ENCODE measurements around the gene TEX19.
"Not testable (repeated sequence)": the region's sequence is repeated elsewhere in the genome, so short reads cannot be mapped to it uniquely, and the experiment has no call there.

TEX19 gene

GRCh38 chr17:82374626-82375331 lies 15.7 kb downstream of the TEX19 start:
- DNase-seq (ENCODE audit: low read depth in 2 of 3, low spot score in 2 of 3) = no peak

- DNase-seq (ENCODE audit: low read depth in 2 of 3, low spot score in 2 of 3) = no peak
Measured at GRCh38 chr17:82375359-82376041, 16.5 kb downstream of the TEX19 start.

- no peak for DNase-seq (ENCODE audit: low read depth in 2 of 3, low spot score in 2 of 3)
Measured at GRCh38 chr17:82376042-82376730, 17.1 kb downstream of the TEX19 start.

- not testable (repeated sequence) for DNase-seq (ENCODE audit: low read depth in 2 of 3, low spot score in 2 of 3)
Measured at GRCh38 chr17:82377294-82377693, 18.2 kb downstream of the TEX19 start.

GRCh38 chr17:82377924-82378740 lies 19.1 kb downstream of the TEX19 start:
- DNase-seq (ENCODE audit: low read depth in 2 of 3, low spot score in 2 of 3) = no peak

GRCh38 chr17:82378741-82379021 lies 19.6 kb downstream of the TEX19 start:
- no peak for DNase-seq (ENCODE audit: low read depth in 2 of 3, low spot score in 2 of 3)

- no peak for DNase-seq (ENCODE audit: low read depth in 2 of 3, low spot score in 2 of 3)
Measured at GRCh38 chr17:82380860-82381702, 22.0 kb downstream of the TEX19 start.

- DNase-seq (ENCODE audit: low read depth in 2 of 3, low spot score in 2 of 3) = not testable (repeated sequence)
Measured at GRCh38 chr17:82381703-82382009, 22.6 kb downstream of the TEX19 start.

- DNase-seq (ENCODE audit: low read depth in 2 of 3, low spot score in 2 of 3) = not testable (repeated sequence)
Measured at GRCh38 chr17:82382220-82382932, 23.3 kb downstream of the TEX19 start.

GRCh38 chr17:82382933-82383255 lies 23.8 kb downstream of the TEX19 start:
- no peak for DNase-seq (ENCODE audit: low read depth in 2 of 3, low spot score in 2 of 3)

GRCh38 chr17:82383411-82383810 lies 24.4 kb downstream of the TEX19 start:
- DNase-seq (ENCODE audit: low read depth in 2 of 3, low spot score in 2 of 3) = no peak

- DNase-seq (ENCODE audit: low read depth in 2 of 3, low spot score in 2 of 3) = no peak
Measured at GRCh38 chr17:82384051-82384729, 25.1 kb downstream of the TEX19 start.

GRCh38 chr17:82384730-82385481 lies 25.9 kb downstream of the TEX19 start:
- no peak for DNase-seq (ENCODE audit: low read depth in 2 of 3, low spot score in 2 of 3)

GRCh38 chr17:82385559-82386254 lies 26.7 kb downstream of the TEX19 start:
- no peak for DNase-seq (ENCODE audit: low read depth in 2 of 3, low spot score in 2 of 3)

GRCh38 chr17:82386255-82386831 lies 27.3 kb downstream of the TEX19 start:
- DNase-seq (ENCODE audit: low read depth in 2 of 3, low spot score in 2 of 3) = no peak

- no peak for DNase-seq (ENCODE audit: low read depth in 2 of 3, low spot score in 2 of 3)
Measured at GRCh38 chr17:82386881-82387704, 28.0 kb downstream of the TEX19 start.

GRCh38 chr17:82387705-82388106 lies 28.7 kb downstream of the TEX19 start:
- DNase-seq (ENCODE audit: low read depth in 2 of 3, low spot score in 2 of 3) = no peak

Measured in activated CD8-positive, alpha-beta memory T cell treated with anti-CD3 and anti-CD28 coated beads for 48 hours (primary cell).